ENCODE data around the gene EN2.

Gene EN2

GRCh38 chr7:155486783-155487508, 29.0 kb downstream of the EN2 start:
- DNase-seq (ENCODE audit: low read depth, low spot score) = no peak

- DNase-seq (ENCODE audit: low read depth, low spot score) = no peak
Observed at GRCh38 chr7:155487509-155488482, 29.9 kb downstream of the EN2 start.

- no peak for DNase-seq (ENCODE audit: low read depth, low spot score)
Observed at GRCh38 chr7:155488483-155489127, 30.7 kb downstream of the EN2 start.

GRCh38 chr7:155489158-155489840, 31.4 kb downstream of the EN2 start:
- no peak for DNase-seq (ENCODE audit: low read depth, low spot score)

GRCh38 chr7:155489862-155490696, 32.1 kb downstream of the EN2 start:
- DNase-seq (ENCODE audit: low read depth, low spot score) = no peak

GRCh38 chr7:155490697-155491628, 33.0 kb downstream of the EN2 start:
- no peak for DNase-seq (ENCODE audit: low read depth, low spot score)

GRCh38 chr7:155491812-155492211, 33.9 kb downstream of the EN2 start:
- no peak for DNase-seq (ENCODE audit: low read depth, low spot score)

- DNase-seq (ENCODE audit: low read depth, low spot score) = no peak
Observed at GRCh38 chr7:155493744-155494538, 36.0 kb downstream of the EN2 start.

GRCh38 chr7:155494551-155494950, 36.6 kb downstream of the EN2 start:
- DNase-seq (ENCODE audit: low read depth, low spot score) = no peak

GRCh38 chr7:155495440-155496248, 37.7 kb downstream of the EN2 start:
- DNase-seq (ENCODE audit: low read depth, low spot score) = no peak

- no peak for DNase-seq (ENCODE audit: low read depth, low spot score)
Observed at GRCh38 chr7:155496267-155497005, 38.5 kb downstream of the EN2 start.

GRCh38 chr7:155497149-155497901, 39.4 kb downstream of the EN2 start:
- no peak for DNase-seq (ENCODE audit: low read depth, low spot score)

GRCh38 chr7:155505422-155505793, 47.5 kb downstream of the EN2 start:
- no peak for DNase-seq (ENCODE audit: low read depth, low spot score)

- no peak for DNase-seq (ENCODE audit: low read depth, low spot score)
Observed at GRCh38 chr7:155506854-155507337, 49.0 kb downstream of the EN2 start.

- no peak for DNase-seq (ENCODE audit: low read depth, low spot score)
Observed at GRCh38 chr7:155507576-155507975, 49.6 kb downstream of the EN2 start.
